Psoas muscle (tissue), 8 donors: ENCODE data around the gene PIK3R6. TPM values are rescaled to one million over a fixed set of nuclear protein-coding genes. Genes with fewer than 3 reads are reported as not detected.

Experiments used
- ATAC-seq, 4 donors: fragments of 200-7000 bp; cut with Tn5 transposase; one replicate each; pipeline ENCODE4 v1.9.1; 2020; ENCODE audit warnings: moderate library complexity in 3 of 4, mild to moderate bottlenecking in 2 of 4
- DNase-seq, 2 donors: peaks; one replicate each; pipeline ENCODE4 v3.0.0-alpha.2; 2020
- H3K27ac ChIP-seq: fragments of 200-600 bp; one replicate; pipeline ENCODE4 v1.8.0; 2022
- H3K27me3 ChIP-seq, 3 donors: fragments of 200-600 bp in 1 of 3; one replicate each; pipeline versions ENCODE4 v1.6.1 to v1.8.0; 2013 to 2022; ENCODE audit warnings: low read length in 2 of 3, mild to moderate bottlenecking in 2 of 3, moderate library complexity in 1 of 3; ENCODE audit not compliant: insufficient read depth in 3 of 3
- H3K36me3 ChIP-seq, 2 donors: fragments of 200-600 bp in 1 of 2; one replicate each; pipeline versions ENCODE4 v1.6.1 to v1.8.0; 2013 to 2022; ENCODE audit warnings: low read depth in 1 of 2, mild to moderate bottlenecking in 1 of 2, moderate library complexity in 1 of 2; ENCODE audit not compliant: insufficient read depth in 1 of 2
- H3K4me1 ChIP-seq: fragments of 200-600 bp; one replicate; pipeline ENCODE4 v1.8.0; 2022
- H3K4me3 ChIP-seq: fragments of 200-600 bp; one replicate; pipeline ENCODE4 v1.8.0; 2022; ENCODE audit warnings: mild to moderate bottlenecking
- H3K9me3 ChIP-seq: fragments of 200-600 bp; one replicate; pipeline ENCODE4 v1.8.0; 2022
- WGBS, 3 donors: extraction: QIAGEN DNeasy Blood & Tissue Kit; methylation state at CpG; one replicate each; pipeline versions ENCODE4 v1.1.6 to v1.1.7; 2013; 5-methylcytosine and 5-hydroxymethylcytosine counted together
- intact Hi-C, 2 donors: fragments of 100-400 bp; cut with DNase I; formaldehyde crosslinking; loops; one replicate each; pipeline versions ENCODE4 v1.11.0 to v1.14.2; 2022
- polyA plus RNA-seq, 3 donors: library from polyadenylated mRNA; stranded (reverse); fragments of 200-250 nt; gene quantifications; one replicate each; pipeline ENCODE4 v1.2.3, GENCODE V29; 2013
- total RNA-seq, 4 donors: library from RNA; stranded (reverse); fragmentation: NEBNext Ultra II Directional in 2 of 4; extraction: Animal tissue kit (Norgen Biotek cat#: 25700) in 2 of 4; gene quantifications; one replicate each; pipeline versions ENCODE4 v1.2.1 to v1.2.4, GENCODE V29; 2021 to 2023
- TF ChIP-seq, protein P1 (sequence below): fragments of 200-600 bp; IDR thresholded peaks from one replicate; pipeline ENCODE4 v1.8.0; 2022; ENCODE audit warnings: antibody characterized with exemption
- donor health status: healthy with polysubstance abuse.
- donor health status: DM: no; HTN: no; CAD: no; lungs with moderate emphysema.
- donor health status: Bipolar disorder and iron deficiency.
- donor health status: healthy.
- donor health status: DM: yes; HTN: yes; CAD: no.
- donor health status: DM: no; HTN: no; CAD: no.
- donor health status: DM: no; HTN: no; CAD: no.
- donor health status: DM: yes; HTN: yes; CAD: no.

The PIK3R6 gene
- total and polyA plus RNA-seq, 7 donors: 0.08 to 0.58 (median 0.32) TPM

DNA sequence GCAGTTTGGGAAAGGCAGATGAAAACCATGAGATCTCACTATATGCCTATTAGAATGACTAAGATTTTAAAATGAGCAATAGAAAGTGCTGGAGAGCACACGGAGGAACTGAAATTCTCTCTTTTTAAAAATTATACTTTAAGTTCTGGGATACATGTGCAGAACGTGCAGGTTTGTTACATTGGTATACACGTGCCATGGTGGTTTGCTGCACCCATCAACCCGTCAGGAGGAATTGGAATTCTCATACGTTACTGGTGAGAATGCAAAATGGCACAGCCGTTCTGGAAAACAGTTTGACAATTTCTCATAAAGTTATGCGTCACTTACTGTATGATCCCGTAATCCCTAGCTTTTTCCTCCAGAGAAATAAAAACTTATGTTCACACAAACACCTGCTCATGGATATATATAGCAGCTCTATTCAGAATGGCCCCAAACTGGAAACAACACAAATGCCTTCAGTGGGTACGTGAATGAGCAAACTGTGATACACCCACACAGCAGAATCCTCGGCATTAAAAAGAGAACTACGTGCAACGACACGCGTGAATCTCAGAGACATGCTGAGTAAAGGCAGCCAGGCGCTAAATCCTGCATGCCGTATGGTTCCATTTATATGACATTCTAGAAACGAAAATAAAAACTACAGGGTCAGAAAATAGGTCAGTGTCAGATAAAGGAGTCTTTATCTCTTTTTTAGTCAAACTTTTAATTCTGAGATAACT lies 11.8 kb downstream of the PIK3R6 start:
- Histone ChIP-seq H3K9me3 (no peaks in the 10 kb centered on the region), H3K4me1 (no peaks in the 10 kb centered on the region), H3K27ac (no peak overlapping the region), H3K27me3 (no peaks in the 10 kb centered on the region), H3K4me3 (no peak overlapping the region), H3K36me3 (no peaks in the 10 kb centered on the region)
- no peak for ATAC-seq
- DNase-seq: no peak
- intact Hi-C loops: no loop called here
- WGBS, 3 donors: 23 to 30% (median 26%) methylated on average over 17 of the region's 17 CpGs
- TF ChIP-seq, protein P1, sequence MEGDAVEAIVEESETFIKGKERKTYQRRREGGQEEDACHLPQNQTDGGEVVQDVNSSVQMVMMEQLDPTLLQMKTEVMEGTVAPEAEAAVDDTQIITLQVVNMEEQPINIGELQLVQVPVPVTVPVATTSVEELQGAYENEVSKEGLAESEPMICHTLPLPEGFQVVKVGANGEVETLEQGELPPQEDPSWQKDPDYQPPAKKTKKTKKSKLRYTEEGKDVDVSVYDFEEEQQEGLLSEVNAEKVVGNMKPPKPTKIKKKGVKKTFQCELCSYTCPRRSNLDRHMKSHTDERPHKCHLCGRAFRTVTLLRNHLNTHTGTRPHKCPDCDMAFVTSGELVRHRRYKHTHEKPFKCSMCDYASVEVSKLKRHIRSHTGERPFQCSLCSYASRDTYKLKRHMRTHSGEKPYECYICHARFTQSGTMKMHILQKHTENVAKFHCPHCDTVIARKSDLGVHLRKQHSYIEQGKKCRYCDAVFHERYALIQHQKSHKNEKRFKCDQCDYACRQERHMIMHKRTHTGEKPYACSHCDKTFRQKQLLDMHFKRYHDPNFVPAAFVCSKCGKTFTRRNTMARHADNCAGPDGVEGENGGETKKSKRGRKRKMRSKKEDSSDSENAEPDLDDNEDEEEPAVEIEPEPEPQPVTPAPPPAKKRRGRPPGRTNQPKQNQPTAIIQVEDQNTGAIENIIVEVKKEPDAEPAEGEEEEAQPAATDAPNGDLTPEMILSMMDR: no peak

DNA sequence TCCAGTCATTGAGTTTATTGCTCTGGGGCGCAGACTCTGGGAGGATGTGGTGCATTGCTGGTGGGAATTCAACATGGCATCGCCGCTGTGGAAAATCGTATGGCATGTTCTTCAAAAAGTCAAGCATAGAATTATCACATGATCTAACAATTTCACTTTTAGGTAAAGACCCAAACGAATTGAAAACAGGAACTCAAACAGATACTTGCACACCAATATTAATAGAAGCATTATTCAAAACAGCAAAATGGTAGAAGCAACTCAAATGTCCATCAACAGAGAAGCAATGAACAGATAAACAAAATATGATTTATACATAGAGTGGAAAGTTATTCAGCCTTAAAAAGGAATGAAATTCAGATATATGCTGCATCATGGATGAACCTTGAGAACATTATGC lies 15.9 kb downstream of the PIK3R6 start:
- no peak for ATAC-seq
- intact Hi-C loops: no loop called here

DNA sequence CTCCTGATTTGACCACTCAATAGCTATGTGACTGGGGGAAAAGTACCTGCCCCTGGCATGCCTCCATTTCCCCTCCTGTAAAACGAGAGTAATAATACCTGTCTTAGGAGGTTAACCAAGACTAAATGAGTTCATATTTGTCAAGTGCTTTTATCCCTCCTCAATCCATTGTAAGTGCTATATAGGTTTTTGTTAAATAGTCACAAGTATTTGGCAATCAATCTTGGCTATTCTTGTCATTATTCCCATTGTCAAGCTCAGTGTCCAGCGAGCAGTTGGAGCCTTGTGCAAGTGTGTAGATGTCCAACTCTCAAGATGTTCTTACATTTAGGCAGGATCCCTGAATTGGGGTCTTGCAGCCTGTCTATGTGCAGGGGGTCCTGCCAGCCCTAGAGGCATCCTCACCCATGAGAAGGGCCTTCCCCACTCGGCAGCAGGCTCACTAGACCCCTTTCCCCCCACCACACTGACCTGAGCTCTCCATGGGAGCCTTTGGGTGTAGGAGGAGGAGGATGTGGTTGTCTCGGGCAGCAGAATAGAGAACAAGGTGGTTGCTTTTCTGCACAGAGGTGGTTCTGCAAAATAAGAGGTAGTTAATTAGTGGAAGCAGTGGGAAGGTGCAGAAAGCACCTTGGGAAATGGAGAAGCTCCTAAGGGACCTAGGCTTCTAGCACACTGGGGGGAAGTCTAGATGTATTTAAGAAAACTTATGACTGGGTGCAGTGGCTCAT lies 18.0 kb downstream of the PIK3R6 start:
- H3K27me3 ChIP-seq: no peaks in the 10 kb centered on the region
- H3K9me3 ChIP-seq: no peaks in the 10 kb centered on the region
- H3K4me3 ChIP-seq: no peak overlapping the region
- H3K36me3 ChIP-seq: no peaks in the 10 kb centered on the region
- no peak for DNase-seq
- H3K4me1 ChIP-seq: no peaks in the 10 kb centered on the region
- no peak for ATAC-seq
- H3K27ac ChIP-seq: no peak overlapping the region
- 72 to 76% (median 72%) methylated on average over 4 of the region's 4 CpGs for WGBS, 3 donors
- intact Hi-C loops: no loop called here
- TF ChIP-seq, protein P1: no peak

More for the DNA sequence above, 15.9 kb downstream of the PIK3R6 start:
- 86 to 91% (median 88%) methylated on average over 5 of the region's 5 CpGs for WGBS, 3 donors
- H3K27ac ChIP-seq: no peak overlapping the region
- DNase-seq: no peak
- no peak overlapping the region for H3K4me3 ChIP-seq
- H3K27me3 ChIP-seq: no peaks in the 10 kb centered on the region
- H3K9me3 ChIP-seq: no peaks in the 10 kb centered on the region
- no peaks in the 10 kb centered on the region for H3K4me1 ChIP-seq
- no peaks in the 10 kb centered on the region for H3K36me3 ChIP-seq
- TF ChIP-seq, protein P1: no peak

DNA sequence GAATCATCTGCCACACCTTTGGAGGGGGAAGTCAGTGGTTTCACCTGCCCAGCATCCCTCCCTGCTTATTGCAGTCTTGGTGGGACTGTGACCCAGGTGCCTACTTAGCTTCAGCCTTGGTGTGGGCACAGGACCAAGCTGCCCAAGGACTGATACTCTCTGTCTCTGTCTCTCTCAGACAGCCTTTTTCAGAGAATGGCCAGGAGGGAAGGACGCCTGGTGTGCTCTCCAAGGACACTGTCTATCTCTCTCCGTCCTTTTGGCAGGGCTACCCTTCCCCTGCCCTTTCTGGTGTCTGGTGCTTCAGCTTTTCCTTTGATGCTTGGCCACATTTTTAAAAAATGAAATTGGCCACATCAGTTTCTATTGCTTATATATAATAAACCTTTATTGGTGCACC lies 19.6 kb downstream of the PIK3R6 start:
- TF ChIP-seq, protein P1: no peak
- intact Hi-C loops: no loop called here
- Histone ChIP-seq H3K4me1 (no peaks in the 10 kb centered on the region), H3K27ac (no peak overlapping the region), H3K9me3 (no peaks in the 10 kb centered on the region), H3K27me3 (peaks cover 0 to 3% (median 0%) of the 10 kb centered on the region in 3 donors), H3K36me3 (no peaks in the 10 kb centered on the region), H3K4me3 (no peak overlapping the region)
- WGBS, 3 donors: 74 to 84% (median 77%) methylated on average over 2 of the region's 2 CpGs
- ATAC-seq (no peak), DNase-seq (no peak)
